Suprapubic skin (tissue), 4 donors: ENCODE measurements around the gene ARHGEF11.

Experiments used
- EP300 ChIP-seq: sonication (generic); formaldehyde crosslinking; IDR thresholded peaks from one replicate; pipeline ENCODE4 v1.6.1; 2017; ENCODE audit warnings: antibody characterized with exemption
- POLR2AphosphoS5 ChIP-seq, 3 donors: sonication (generic); formaldehyde crosslinking; IDR thresholded peaks; one replicate each; pipeline ENCODE4 v1.6.1; 2017; ENCODE audit warnings: antibody characterized with exemption in 3 of 3
- TF ChIP-seq, protein P1 (sequence below), 2 donors: fragments of 200-600 bp in 1 of 2; fragments of 450-650 bp in 1 of 2; sonication (generic) in 1 of 2; IDR thresholded peaks; one replicate each; pipeline ENCODE4 v1.5.1; 2016 to 2019; ENCODE audit warnings: antibody characterized with exemption in 2 of 2, mild to moderate bottlenecking in 1 of 2, moderate library complexity in 1 of 2

GRCh38 chr1:156994277-156994676 lies 51.3 kb downstream of the ARHGEF11 start:
- TF ChIP-seq POLR2AphosphoS5 (IDR thresholded peaks at IDR 0.05) (no peak), EP300 (no peak)
- TF ChIP-seq, protein P1, sequence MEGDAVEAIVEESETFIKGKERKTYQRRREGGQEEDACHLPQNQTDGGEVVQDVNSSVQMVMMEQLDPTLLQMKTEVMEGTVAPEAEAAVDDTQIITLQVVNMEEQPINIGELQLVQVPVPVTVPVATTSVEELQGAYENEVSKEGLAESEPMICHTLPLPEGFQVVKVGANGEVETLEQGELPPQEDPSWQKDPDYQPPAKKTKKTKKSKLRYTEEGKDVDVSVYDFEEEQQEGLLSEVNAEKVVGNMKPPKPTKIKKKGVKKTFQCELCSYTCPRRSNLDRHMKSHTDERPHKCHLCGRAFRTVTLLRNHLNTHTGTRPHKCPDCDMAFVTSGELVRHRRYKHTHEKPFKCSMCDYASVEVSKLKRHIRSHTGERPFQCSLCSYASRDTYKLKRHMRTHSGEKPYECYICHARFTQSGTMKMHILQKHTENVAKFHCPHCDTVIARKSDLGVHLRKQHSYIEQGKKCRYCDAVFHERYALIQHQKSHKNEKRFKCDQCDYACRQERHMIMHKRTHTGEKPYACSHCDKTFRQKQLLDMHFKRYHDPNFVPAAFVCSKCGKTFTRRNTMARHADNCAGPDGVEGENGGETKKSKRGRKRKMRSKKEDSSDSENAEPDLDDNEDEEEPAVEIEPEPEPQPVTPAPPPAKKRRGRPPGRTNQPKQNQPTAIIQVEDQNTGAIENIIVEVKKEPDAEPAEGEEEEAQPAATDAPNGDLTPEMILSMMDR (IDR thresholded peaks at IDR 0.05): no peak
